ENCODE measurements around the gene FBN3.
"Not testable (repeated sequence)": the region's sequence is repeated elsewhere in the genome, so short reads cannot be mapped to it uniquely, and the experiment has no call there.

Gene FBN3

DNA sequence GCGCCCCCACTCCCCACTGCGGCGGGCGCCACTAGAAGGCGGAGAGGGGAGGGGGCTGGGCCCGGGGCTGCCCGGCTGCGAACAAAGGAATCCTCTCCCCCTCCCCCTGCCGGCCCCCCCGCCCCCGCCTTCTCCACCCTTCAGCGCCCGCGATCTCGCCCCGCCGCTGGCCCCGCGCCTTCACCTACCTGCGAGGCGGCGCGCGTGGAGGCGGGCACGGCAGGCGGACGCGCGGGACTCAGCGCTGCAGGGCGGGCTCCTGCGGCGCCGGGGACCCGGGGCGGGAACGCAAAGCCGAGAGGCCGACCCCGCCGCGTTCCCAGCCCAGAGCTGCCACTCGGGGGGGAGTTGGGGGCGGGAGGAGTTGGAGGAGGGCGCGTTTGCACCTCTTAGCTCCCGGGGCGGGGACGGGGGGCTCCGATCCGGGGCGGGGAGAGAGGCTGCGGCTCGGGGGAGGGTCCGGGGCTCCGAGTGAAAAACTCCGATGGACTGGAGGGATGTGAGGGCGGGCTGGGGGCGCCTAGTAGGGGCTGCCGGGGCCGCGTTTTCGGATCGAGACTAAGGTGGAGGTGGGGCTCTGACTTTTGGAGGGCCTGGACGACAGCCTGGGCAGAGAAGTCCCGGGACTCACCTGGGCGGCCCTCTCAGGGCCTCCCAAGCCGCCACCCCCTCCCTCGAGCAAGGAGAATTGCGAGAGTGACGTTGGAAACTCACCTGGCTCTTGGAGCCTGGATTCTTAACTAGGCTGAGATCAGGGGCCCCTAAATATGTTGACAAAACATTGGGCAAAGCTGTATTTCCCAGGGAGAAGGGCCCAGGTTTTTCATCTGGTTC is at the start of gene FBN3:
Gene FBN3, minus strand, starts transcription at position 332 of the 834 bp plus-strand sequence. CDS start 2,112 bp downstream, outside the sequence.
- no peak for DNase-seq

GRCh38 chr19:8196271-8196927 is 47.0 kb upstream of the FBN3 start:
- no peak for DNase-seq

DNA sequence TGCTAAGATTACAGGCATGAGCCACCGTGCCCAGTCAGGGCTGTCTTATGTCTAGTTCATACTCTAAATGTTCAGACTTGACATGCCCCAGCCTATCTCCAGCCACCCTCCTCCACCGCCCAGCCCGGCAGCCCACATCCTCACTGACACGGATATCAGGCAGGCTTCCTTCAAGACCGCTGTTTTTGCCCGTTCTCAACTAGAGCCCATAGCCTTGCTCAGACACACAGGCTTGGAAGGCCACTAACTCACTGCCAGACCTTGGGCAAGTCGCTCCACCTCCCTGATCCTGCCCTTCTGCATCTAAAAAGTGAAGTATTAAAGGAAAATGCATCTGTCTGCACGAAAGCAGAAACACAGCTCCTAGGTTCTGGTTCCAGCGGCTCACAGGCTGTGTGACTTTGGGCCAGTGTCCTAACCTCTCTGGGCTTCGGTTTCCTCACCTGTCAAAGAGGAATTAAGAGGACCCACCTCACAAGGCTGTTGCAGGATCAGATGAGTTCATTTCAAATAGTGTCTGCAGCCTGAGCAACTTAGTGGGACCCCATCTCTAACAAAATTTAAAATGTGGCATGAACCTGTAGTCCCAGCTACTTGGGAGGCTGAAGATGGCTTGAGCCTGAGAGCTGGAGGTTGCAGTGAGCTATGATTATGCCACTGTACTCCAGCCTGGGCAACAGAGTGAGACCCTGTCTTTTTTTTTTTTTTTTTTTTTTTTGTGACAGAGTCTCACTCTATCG is 45.3 kb upstream of the FBN3 start:
- peak in 1 of 2 donors; percentile 23 for DNase-seq

GRCh38 chr19:8192221-8192820 is 42.9 kb upstream of the FBN3 start:
- no peak for DNase-seq

DNA sequence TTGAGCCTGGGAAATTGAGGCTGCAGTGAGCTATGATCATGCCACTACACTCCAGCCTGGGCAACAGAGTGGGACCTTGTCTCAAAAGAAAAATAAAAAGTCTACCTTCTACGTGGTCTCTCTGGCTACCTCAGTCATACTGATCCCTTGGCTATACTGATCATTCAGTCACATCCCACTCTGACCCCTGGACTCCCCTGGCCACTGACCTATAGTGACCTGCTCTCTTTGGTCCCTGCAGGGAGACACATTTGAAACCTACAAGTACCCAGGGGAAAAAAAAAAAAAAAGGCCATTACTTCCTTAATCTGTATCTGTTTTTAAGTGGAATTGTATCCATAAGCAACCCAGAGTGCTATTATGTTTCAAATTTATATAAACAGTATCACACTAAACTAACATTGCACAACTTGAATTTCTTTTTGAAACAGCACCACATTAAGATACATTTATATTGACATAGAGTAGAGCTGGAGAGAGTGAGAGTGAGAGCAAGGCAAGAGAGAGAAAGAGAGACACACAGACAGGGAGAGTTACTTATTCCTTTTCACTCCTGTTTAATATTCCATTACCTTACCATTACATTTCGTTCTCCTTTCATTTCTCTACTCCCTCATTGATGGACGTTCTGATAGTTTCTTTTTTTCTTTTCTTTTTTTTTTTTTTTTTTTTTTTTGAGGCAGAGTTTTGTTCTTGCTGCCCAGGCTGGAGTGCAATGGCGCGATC is 36.1 kb upstream of the FBN3 start:
- no peak for DNase-seq

DNA sequence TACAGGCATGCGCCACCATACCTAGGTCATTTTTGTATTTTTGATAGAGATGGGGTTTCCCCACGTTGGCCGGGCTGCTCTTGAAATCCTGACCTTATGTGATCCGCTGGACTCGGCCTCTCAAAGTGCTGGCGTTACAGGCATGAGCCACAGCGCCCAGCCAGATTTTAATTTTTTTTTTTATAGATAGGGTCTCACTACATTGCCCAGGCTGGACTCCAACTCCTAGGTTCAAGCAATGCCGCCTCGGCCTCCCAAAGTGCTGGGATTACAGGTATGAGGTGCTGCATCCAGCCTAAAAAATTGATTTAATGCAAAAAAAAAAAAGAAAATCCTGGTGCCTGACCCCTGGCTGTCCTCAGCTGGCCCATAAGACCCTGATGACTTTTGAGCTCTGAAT is 34.9 kb upstream of the FBN3 start:
- DNase-seq, result no peak

DNA sequence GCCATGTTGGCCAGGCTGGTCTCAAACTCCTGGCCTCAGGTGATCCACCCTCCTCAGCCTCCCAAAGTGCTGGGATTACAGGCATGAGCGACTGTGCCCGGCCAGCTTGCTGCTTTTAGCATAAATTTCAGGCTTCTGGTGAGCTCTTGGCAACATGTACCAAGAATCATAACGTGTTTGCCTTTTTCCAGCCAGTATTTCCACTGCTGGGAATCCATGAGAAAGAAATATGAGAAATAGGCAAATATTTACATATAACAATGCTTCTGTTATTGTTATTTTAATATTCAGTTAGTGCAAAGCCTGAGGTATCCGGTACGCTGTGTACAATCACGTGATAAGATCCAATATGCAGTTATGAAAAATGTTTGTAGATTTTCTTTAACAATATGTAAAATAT is 30.6 kb upstream of the FBN3 start:
- DNase-seq, result no peak

GRCh38 chr19:8174706-8175105 is 25.3 kb upstream of the FBN3 start:
- no peak for DNase-seq

DNA sequence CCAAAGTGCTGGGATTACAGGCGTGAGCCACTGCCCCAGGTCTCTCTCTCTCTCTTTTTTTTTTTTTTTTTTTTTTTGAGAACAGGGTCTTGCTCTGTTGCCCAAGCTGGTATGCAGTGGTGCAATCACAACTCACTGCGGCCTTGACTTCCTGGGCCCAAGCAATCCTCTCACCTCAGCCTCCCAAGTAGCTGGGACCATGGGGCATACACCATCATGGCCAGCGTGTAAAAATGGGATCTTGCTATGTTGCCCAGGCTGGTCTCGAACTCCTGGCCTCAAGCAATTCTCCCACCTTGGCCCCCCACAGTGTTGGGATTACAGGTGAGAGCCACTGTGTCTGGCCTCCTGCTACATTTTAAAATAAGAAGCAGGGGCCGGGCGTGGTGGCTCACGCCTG is 19.1 kb upstream of the FBN3 start:
- DNase-seq, result no peak

DNA sequence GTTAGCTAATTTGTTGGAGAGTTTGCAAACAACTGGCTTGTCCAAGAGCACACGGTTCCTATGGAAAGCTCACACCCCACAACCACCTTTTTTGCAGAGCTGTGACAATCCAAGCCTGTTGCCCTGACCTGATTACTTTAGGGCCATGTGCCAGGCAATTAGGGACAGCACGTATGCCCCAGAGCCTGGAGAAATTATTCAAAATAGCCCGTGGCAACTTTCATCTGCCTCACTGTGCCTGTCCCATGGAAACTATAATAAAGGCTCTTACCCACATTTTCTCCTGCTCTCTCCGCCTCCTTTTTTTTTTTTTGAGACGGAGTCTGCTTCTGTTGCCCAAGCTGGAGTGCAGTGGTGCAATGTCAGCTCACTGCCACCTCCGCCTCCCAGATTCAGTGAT is 18.6 kb upstream of the FBN3 start:
- DNase-seq, result no peak

DNA sequence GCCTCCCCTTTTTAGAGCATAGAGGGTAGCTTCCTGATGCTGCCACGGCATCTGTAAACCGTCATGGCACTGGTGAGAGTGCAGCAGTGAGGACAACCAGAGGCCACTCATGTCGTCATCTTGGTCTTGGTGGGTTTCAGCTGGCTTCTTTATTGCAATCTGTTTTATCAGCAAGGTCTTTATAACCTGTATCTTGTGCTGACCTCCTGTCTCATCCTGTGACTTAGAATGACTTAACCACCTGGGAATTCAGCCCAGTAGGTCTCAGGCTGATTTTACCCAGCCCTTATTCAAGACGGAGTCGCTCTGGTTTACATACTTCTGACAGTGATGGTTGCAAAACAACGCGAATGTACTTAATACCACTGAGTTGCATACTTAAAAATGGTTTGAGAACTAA is 14.4 kb upstream of the FBN3 start:
- DNase-seq, result no peak

DNA sequence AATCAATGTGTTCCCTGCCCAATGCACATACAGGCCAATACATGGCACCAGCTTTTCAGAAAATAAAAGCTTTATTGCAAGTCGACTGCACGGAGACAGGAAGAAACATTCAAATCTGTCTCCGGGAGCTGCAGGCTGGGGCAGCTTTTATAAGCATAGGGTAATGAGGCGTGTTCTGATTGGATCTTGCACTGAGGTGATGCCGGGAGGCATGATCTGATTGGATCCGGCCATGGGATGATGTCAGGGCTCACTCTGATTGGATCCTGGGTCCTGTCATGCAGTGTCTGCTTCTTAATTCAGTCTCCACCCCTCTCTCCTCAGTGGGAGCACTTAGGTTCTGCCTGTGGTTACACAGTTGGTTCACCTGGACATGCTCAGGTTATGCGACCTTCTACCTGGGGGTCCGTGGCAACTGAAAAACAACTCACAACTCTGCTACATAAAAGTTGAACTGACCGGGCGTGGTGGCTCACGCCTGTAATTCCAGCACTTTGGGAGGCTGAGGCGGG is 11.8 kb upstream of the FBN3 start:
- no peak for DNase-seq

DNA sequence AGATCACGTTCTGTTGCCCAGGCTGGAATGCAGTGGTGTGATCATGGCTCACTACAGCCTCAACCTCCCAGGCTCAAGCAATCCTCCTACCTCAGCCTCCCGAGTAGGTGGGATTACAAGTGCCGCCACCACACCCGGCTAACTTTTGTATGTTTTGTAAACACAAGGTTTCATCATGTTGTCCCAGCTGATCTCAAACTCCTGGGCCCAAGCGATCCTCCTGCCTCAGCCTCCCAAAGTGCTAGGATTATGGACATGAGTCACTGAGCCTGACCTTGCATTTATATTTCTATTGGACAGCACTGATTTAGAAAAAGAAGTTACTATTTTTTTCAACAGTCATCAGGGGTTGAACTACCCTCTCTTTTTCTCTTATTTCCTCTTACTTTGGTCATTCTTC is 9.9 kb upstream of the FBN3 start:
- DNase-seq, result not testable (repeated sequence)

DNA sequence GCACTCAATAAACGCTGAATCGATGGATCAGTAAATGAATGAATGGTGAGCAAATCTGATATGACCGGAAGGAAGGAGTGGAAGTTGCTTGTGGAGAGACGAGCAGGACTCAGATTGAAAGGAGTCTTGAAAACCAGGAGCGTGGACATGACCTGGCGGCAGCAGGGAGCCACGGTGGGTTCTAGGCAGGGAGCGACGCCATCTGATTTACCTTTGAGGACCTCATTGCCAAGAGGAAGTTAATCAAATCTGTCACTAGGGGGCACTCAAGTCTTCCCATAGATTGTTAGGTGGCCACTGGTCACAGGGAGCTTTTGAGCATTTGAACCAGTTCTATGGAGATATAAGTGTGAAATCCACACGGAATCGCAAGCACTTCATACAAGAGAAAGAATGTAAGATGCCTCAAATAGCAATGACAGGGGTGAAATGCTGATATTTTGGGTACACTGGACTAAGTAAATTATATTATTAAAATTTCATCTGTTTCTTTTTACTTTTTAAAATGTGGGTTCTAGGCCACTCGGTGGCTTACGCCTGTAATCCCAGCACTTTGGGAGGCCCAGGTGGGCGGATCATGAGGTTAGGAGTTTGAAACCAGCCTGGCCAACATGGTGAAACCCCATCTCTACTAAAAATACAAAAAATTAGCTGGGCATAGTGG is 9.2 kb upstream of the FBN3 start:
- peak; percentile 39 to 45 for DNase-seq

DNA sequence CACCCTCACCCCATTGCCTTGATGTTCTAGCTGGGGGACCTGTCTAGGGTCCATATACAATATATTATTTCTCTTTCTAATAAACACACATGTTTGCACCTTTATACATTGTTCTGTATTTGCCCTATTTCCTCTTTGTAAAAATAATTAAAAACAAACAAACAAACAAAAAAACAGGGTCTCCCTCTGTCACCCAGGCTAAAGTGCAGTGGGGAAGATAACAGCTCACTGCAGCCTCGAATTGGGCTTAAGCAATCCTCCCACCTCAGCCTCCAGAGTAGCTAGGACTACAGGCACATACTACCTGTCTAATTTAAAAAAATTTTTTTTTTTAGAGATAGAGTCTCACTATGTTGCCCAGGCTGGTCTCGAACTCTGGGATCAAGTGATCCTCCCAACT is 5.9 kb upstream of the FBN3 start:
- DNase-seq, result no peak

DNA sequence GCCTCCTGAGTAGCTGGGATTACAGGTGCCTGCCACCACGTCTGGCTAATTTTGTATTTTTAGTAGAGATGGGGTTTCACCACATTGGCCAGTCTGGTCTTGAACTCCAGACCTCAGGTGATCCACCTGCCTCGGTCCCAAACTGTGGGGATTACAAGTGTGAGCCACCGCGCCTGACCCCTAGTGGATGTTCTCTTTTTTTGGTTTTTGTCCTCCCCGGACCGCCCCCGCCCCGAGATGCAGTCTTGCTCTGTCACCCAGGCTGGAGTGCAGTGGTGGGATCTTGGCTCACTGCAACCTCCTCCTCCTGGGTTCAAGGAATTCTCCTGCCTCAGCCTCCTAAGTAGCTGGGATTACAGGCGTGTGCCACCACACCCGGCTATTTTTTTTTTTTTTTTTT is 4.6 kb upstream of the FBN3 start:
- DNase-seq, result not testable (repeated sequence)

- no peak for DNase-seq
Observed at GRCh38 chr19:8151767-8152035, 2.3 kb upstream of the FBN3 start.

DNA sequence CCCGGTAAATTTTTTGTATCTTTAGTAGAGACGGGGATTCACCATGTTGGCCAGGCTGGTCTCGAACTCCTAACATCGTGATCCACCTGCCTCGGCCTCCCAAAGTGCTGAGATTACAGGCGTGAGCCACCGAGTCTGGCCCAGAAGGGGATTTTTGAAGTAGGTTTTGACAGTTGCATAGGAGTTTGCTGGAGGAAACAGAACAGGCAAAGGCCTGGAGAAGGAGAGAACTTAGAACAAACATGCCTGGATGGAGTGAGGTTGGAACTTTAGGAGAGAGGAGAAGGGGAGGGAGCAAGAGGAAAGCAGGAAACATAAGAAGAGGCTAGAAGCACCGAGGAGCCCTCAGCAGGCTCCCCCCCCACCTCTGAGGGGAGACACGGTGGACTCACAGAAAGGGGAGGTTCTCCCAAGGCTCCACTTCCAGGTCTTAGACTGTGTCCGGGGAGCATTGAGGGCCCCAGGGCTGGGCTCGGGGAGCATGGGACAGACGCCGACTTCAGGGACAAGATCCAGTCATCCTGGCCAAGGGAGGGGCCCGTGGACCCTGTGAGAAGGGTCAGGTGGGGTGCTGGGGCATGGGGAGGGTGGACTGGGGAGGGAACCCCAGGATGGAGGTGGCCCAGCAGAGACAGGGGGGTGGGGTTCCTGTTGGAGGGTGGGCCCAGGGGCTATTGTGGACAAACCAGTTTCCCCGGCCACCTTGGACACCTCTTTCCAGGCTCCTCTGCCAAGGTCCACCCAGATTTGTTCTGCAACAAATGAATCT is 1.8 kb upstream of the FBN3 start:
- DNase-seq, result no peak

DNA sequence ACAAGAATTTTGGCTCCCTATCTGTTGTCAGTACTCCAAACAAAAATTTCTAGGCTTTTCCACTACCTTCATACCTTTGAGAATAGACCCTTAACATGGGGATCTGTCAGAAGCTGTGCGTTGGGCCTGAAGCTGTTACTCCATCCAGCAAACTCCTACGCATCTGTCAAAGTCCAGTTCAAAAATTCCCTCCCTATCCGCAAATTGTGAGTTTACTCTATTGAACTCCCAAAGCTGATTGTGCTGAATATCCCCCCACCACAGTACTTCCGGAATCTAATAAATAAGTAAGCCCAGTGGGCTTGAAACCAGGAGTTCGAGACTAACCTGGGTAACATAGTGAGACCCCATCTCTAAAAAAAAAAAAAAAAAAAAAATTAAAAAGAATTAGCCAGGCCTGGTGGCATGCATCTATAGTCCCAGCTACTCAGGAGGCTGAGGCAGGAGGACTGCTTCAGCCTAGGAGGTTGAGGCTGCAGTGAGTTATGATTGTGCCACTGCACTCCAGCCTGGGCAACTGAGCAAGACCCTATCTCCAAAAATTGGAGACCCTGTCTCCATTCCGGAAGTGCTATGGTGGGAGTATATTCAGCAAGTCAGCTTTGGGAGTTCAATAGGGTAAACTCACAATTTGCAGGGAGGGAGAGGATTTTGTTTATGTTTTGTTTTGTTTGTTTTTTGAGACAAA is 930 bp upstream of the FBN3 start:
- no peak for DNase-seq

- DNase-seq, result no peak
Observed at GRCh38 chr19:8148410-8149260, 757 bp downstream of the FBN3 start.
